MCF 10A (cell line): ENCODE measurements around the gene GPR176. TPM values are rescaled to one million over a fixed set of nuclear protein-coding genes. Genes with fewer than 3 reads are reported as not detected.

Experiments
- BruUV-seq: library from RNA; stranded (reverse); fragments of 400-500 nt; replicated peaks from 2 replicates; lab custom pipeline; 2021; lab: Mats Ljungman, UMichigan
- CTCF ChIA-PET: fragments of 300-600 bp; sonication (Branson Sonifier 250); formaldehyde crosslinking; extraction: SDS; loops from one replicate; lab custom pipeline; 2021; ENCODE audit warnings: antibody characterized with exemption, inconsistent platforms; lab: Yijun Ruan, JAX
- POLR2A ChIA-PET: fragments of 300-600, 350-650 bp; sonication (Branson Sonifier 250); formaldehyde crosslinking; extraction: SDS; loops from one replicate; lab custom pipeline; 2020; ENCODE audit warnings: antibody characterized with exemption, inconsistent platforms; lab: Yijun Ruan, JAX
- DNase-seq: peaks from one replicate; pipeline ENCODE4 v3.0.0-alpha.2; 2018; ENCODE audit not compliant: unreplicated experiment
- H3K27ac Mint-ChIP-seq: one replicate; pipeline ENCODE4 v1.8.0; 2022; ENCODE audit warnings: mild to moderate bottlenecking, low read depth, mixed read lengths; ENCODE audit not compliant: unreplicated experiment
- H3K27me3 Mint-ChIP-seq: one replicate; pipeline ENCODE4 v1.8.0; 2022; ENCODE audit warnings: mixed read lengths; ENCODE audit not compliant: insufficient read depth, unreplicated experiment
- H3K36me3 Mint-ChIP-seq: one replicate; pipeline ENCODE4 v1.8.0; 2022; ENCODE audit warnings: mild to moderate bottlenecking, moderate library complexity, mixed read lengths; ENCODE audit not compliant: insufficient read depth, unreplicated experiment
- H3K4me1 Mint-ChIP-seq: one replicate; pipeline ENCODE4 v1.8.0; 2022; ENCODE audit warnings: mixed read lengths; ENCODE audit not compliant: insufficient read depth, unreplicated experiment
- H3K4me3 Mint-ChIP-seq: one replicate; pipeline ENCODE4 v1.8.0; 2022; ENCODE audit warnings: mild to moderate bottlenecking, moderate library complexity, mixed read lengths; ENCODE audit not compliant: unreplicated experiment
- H3K9me3 Mint-ChIP-seq: one replicate; pipeline ENCODE4 v1.8.0; 2022; ENCODE audit warnings: mixed read lengths; ENCODE audit not compliant: unreplicated experiment
- intact Hi-C: fragments of 100-400 bp; cut with micrococcal nuclease; formaldehyde crosslinking; loops from 2 replicates; pipeline ENCODE4 v1.14.1; 2022
- total RNA-seq: library from RNA; stranded (reverse); gene quantifications from 2 replicates; pipeline ENCODE4 v1.2.3, GENCODE V29; 2022
- TF ChIP-seq, protein P1 (sequence below): fragments of 200-600 bp; IDR thresholded peaks from one replicate; pipeline ENCODE4 v1.8.0; 2022; ENCODE audit warnings: antibody characterized with exemption, mild to moderate bottlenecking; ENCODE audit not compliant: unreplicated experiment

GPR176 gene
- total RNA-seq, 1 experiment from 2014 or later: 1.8 TPM

DNA sequence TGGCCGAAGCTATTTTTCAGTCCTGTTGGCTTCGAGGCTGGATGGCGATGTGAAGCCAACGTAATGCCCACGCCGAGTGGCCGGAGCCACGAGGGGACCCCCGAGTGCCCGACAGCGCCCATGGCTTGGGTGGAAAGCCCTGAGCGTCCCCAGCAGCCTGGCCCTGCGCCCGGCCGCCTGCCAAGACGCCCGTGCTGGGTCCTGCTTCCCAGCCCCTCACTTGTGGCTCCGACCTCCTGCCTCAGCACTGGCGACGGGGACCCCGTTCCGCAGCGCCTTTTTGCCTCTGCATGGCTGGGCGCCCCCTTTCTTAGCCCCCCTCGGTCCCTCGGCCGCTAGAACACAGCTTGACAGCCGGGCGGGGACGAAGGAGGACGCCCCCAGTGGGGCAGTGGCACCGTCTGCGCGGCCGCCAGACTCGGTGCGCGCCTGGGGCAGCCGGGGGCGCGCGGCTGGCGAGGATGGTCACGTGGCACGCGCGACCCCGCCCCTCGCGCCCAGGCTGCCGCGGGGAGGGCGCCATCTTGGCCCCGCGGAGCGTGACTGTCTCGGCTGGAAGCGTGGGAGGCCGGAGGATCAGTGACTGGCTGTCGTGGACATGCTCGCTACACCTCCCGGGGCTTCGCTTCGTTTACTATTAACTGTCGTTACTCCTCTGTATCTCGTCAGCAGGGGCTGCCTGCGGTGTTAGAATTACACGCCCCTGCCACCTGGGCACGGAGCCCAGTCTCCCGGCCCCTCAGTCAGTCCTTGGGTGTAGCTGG is 626 bp upstream of the GPR176 start:
- Mint-ChIP-seq H3K27me3 (no peaks in the 10 kb centered on the region), H3K27ac (peak overlapping the region; percentile 73), H3K9me3 (no peaks in the 10 kb centered on the region), H3K36me3 (no peaks in the 10 kb centered on the region), H3K4me3 (peak overlapping the region; percentile 78), H3K4me1 (peaks cover 28% of the 10 kb centered on the region)
- peak; percentile 75 for DNase-seq
- TF ChIP-seq, protein P1, sequence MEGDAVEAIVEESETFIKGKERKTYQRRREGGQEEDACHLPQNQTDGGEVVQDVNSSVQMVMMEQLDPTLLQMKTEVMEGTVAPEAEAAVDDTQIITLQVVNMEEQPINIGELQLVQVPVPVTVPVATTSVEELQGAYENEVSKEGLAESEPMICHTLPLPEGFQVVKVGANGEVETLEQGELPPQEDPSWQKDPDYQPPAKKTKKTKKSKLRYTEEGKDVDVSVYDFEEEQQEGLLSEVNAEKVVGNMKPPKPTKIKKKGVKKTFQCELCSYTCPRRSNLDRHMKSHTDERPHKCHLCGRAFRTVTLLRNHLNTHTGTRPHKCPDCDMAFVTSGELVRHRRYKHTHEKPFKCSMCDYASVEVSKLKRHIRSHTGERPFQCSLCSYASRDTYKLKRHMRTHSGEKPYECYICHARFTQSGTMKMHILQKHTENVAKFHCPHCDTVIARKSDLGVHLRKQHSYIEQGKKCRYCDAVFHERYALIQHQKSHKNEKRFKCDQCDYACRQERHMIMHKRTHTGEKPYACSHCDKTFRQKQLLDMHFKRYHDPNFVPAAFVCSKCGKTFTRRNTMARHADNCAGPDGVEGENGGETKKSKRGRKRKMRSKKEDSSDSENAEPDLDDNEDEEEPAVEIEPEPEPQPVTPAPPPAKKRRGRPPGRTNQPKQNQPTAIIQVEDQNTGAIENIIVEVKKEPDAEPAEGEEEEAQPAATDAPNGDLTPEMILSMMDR: no peak
- BruUV-seq: no TSS peak
- ChIA-PET CTCF (no interaction called here), POLR2A (interaction anchor here (0.9 to 7.9 kb wide), 3 partner anchors 12 to 42 kb away, joined by 3 to 73 read pairs (median 5); partner anchors contain the start of gene EIF2AK4)
- intact Hi-C loops: no loop called here

DNA sequence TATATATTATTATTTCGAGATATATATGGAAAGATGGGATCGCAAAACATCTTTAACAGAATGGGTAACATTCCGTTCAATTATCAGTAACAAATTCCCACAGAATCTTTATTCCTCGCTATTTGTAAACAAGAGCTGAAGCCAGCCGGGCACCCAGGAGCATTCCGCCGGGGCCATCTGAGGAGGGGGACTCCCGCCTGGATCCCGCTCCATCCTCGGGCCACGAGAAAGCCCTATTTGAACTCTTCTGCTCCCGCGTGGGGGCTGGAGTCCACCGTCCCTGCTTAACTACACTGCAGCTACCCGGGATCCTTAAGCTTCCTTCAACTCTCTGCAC is 687 bp downstream of the GPR176 start:
- intact Hi-C loops: no loop called here
- POLR2A ChIA-PET: interaction anchor here (0.7 kb wide), 1 partner anchor 11 kb away, joined by 5 read pairs; no protein-coding TSS in a partner anchor
- TF ChIP-seq, protein P1: no peak
- Mint-ChIP-seq H3K4me3 (peak overlapping the region; percentile 67), H3K9me3 (no peaks in the 10 kb centered on the region), H3K36me3 (no peaks in the 10 kb centered on the region), H3K27ac (no peak overlapping the region), H3K4me1 (peaks cover 22% of the 10 kb centered on the region), H3K27me3 (no peaks in the 10 kb centered on the region)
- CTCF ChIA-PET: interaction anchor here (0.9 kb wide), 1 partner anchor 31 kb away, joined by 5 read pairs; no protein-coding TSS in a partner anchor
- BruUV-seq: no TSS peak
- DNase-seq: no peak

DNA sequence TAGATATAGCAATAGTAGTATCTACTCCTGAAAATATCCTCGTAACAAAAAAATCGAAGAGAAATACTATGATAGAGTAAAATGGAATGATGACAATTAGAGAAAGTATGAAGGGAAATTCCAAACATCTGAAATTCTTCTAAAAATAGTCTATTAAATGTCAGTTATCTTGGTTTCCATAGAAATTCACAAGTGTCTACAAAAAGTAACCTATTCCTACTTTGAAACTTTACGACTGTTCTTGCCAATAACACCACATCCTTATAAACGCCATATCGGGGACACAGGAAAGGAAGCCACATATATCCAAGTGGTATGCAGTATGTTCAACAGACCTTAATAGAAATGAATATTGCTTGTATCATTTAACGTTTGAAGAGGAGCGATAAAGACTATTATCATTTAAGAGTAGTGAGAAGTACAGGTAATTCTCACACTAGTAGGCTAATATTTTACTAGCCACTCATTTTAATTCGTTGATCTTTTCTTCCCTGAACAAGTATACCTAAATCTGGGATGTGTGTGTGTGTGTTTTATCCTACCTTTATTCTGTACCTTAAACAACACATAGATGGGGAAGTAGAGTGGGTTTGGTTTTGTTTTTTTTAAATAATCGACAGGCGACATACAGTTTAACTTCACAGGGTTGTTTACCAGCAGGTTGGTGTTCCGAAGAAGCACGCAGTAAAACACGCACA is 1.2 kb downstream of the GPR176 start:
- Mint-ChIP-seq H3K4me3 (peak overlapping the region; percentile 67), H3K27ac (peak overlapping the region; percentile 88), H3K36me3 (no peaks in the 10 kb centered on the region), H3K4me1 (peaks cover 22% of the 10 kb centered on the region), H3K9me3 (no peaks in the 10 kb centered on the region), H3K27me3 (no peaks in the 10 kb centered on the region)
- TSS peak; percentile 55 for BruUV-seq
- TF ChIP-seq, protein P1: no peak
- ChIA-PET CTCF (interaction anchor here (0.7 to 0.9 kb wide), 2 partner anchors 16 to 30 kb away, joined by 4 to 5 read pairs; no protein-coding TSS in a partner anchor), POLR2A (no interaction called here)
- peak; percentile 26 for DNase-seq
- intact Hi-C loops: no loop called here

DNA sequence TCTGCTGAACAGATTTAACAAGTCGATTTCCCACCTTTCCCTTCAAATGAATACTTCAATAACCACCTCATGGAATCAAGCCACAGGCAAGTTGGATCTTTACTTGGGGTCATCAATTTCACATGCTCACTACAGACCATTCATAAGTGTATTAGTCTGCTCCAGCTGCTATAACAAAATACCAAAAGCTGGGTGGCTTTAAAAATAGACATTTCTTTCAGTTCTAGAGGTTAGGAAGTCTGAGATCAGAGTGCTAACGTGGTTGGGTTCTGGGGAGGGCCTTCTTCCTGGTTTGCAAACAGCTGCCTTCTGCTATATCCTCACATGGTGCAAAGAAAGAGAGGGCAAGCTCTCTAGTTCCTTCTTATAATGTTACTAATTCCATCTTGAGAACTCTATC is 5.1 kb downstream of the GPR176 start:
- no peak for DNase-seq
- intact Hi-C loops: no loop called here
- CTCF ChIA-PET: interaction anchor here (0.7 to 2.3 kb wide), 4 partner anchors 21 to 1163 kb away, joined by 3 to 9 read pairs (median 3); no protein-coding TSS in a partner anchor

More for the DNA sequence above, 5.1 kb downstream of the GPR176 start:
- H3K9me3 Mint-ChIP-seq: no peaks in the 10 kb centered on the region
- H3K36me3 Mint-ChIP-seq: no peaks in the 10 kb centered on the region
- H3K4me3 Mint-ChIP-seq: no peak overlapping the region
- H3K27ac Mint-ChIP-seq: no peak overlapping the region
- POLR2A ChIA-PET: interaction anchor here (1.0 kb wide), 1 partner anchor 8 kb away, joined by 3 read pairs; no protein-coding TSS in a partner anchor
- no peaks in the 10 kb centered on the region for H3K27me3 Mint-ChIP-seq
- TF ChIP-seq, protein P1: no peak
- no TSS peak for BruUV-seq
- H3K4me1 Mint-ChIP-seq: peaks cover 11% of the 10 kb centered on the region
